HG03469 (cell line): ENCODE results near the gene SPOCD1.

Experiments
- ATAC-seq: cut with Tn5 transposase; IDR thresholded peaks from one replicate; pipeline ENCODE4 v1.9.1; 2021; ENCODE audit warnings: mild to moderate bottlenecking, moderate library complexity, moderate number of reproducible peaks; ENCODE audit not compliant: unreplicated experiment

SPOCD1 gene

DNA sequence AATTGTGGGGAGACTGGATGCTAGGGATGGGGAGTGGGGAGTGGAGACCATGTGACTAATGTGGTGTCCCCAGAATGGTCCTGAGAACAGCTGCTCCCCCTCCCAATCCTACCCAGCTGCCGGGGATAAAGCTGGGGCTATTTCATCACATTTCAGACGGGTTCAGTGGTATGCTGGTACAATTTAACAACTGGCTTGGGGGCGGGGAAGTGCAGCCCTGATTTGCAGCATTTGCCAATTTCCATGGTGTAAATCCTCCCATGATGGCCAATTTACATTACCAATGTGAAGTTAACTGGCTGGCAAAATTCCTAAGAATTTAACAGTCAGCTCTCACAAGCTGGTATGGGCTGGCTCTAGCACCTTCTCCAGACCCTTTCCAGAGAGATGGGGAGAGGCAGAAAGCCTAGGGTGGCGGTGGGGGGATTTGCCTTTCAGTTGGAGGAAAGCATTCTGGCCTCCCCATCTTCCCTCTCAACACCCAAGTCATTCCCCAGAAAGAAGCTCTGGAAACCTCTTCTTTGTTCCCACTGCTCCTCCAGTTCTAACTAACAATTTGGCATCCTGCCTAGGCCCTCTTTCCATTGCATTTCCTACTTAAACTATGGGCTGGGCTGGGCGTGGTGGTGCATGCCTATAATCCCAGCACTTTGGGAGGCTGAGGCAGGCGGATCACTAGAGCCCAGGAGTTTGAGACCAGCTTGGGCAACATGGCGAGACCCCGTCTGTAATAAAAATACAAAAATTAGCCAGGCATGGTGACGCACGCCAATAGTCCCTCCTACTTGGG, 40.4 kb downstream of the SPOCD1 start:
- no peak for ATAC-seq

DNA sequence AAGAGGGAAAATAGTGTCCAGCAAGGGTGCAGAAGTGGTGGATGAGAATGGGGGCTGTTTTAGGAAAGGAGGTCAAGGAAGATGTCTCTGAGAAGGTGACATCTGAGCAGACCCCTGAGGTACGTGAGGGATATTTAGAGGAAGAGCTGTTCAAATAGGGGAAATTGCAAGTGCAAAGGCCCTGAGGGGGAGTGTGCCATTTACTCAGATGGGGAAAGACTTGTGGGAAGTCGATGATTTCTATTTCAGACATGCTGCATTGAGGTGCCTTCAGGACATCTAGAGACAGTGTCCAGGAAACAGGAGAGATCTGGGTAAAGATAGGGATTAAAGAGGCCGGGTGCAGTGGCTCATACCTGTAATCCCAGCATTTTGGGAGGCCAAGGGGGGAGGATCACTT, 41.3 kb downstream of the SPOCD1 start:
- ATAC-seq: no peak

DNA sequence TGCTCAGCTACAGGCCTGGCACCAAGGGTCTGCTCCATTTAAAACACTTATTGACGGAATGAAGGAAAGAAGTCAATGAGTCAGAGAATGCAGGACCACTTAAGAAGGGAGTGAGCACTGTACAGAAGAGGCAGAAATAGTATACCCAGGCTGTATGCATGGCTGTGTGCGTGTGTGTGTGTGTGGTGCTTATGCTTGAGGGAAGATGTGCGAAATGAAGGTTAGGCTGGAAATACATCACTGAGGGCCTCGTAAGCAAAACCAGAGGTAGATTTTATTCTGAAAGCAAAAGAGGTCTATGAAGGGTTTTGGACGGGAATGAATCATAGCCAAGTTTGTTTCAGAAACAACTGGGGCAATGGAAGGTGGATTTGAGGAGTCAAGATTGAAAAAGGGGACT, 42.0 kb downstream of the SPOCD1 start:
- ATAC-seq: no peak

DNA sequence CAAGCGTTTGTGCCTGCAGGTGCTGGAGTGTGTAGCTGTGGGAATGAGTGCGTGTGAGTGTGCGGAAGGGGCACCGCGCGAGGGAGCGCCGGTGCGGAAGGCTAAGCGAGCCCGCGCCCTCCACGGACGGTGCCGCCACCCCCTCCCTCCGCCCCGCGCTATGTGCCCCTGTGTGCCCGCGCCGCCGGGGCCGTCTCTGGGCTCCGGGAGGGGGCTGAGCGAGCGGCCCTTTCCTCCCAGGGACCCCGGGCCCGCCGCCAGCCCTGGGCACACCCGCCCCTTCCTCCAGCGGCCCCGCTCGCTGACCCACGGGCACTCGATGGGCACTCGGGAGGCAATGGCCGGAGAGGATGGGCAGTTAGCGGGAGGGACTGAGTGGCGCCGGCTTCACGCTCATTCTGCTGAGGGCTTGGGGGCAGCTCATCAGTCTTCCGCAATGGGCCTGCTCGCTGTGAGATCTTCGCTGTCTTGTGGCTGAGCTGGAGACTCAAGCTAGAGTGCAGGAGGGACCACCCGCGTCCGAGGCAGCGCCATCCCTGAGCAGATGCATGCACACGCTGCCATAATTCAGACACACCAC, 43.1 kb downstream of the SPOCD1 start:
- no peak for ATAC-seq

DNA sequence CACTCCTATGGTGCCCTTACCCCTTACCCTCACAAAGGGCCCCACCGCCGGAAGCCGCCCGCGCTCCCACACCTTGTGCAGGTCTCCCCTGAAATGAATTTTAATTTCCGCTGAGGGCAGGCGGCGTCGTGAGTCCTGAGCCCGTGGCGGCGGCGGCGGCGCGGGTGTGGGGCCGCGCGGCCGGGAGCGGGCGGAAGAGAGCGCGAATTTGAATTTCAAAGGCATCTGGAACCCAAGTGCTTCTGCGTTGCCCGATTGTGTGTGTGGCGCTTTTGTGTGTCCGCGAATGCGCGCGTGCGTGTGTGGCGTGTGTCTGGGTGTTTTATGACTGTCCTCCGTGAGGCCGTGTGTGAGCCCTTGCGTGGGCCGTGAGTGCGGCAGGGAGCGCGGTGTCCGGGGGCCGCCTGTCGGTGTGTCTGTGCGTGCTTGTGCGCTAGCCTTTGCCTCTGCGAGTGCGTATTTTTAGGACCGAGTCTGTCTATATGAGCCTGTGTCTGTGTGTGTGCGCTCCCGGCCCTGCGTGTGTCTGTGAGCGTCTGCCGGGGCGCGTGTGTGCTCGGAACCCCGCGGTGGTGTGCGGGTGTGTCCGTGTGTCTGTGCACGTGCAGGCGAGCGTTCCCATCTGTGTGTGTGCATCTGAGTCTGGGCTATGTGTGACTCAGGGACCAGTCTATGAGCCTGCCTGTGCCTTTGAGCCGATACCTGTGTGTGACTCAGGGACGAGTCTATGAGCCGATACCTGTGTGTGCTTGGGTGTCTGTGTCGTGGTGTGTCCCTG, 43.7 kb downstream of the SPOCD1 start:
- no peak for ATAC-seq

DNA sequence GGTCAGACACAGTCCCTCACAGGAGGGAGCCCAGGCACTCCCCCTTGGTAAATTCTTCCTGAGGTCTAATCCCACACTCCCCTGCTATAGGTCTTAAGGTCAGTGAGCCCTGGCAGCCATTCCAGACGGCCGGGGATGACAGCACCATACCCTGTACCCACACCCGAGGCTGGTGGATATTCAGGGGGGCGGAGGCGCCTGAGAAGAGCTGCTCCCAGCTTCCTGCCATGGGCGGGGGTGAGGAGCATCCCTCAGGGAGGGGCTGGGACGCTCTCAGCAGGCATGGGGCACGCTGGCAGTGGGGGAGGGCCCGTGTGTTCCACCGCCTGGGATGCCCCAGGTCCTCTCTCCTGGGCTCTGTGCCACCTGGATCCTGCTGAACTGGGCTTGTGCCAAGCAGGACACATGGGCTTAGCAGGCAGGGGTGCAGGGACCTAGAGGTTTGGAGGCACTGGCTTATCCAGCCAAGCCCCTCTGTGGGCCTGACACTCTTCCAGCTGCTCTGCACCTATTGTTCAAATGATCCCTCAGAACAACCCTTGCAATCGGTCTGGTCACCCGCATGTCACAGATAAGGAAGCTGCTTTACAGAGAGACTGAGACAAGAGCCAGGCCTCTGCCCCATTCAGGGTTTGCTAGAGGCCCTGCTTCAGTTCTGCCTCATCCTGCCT, 46.0 kb downstream of the SPOCD1 start:
- ATAC-seq: no peak

DNA sequence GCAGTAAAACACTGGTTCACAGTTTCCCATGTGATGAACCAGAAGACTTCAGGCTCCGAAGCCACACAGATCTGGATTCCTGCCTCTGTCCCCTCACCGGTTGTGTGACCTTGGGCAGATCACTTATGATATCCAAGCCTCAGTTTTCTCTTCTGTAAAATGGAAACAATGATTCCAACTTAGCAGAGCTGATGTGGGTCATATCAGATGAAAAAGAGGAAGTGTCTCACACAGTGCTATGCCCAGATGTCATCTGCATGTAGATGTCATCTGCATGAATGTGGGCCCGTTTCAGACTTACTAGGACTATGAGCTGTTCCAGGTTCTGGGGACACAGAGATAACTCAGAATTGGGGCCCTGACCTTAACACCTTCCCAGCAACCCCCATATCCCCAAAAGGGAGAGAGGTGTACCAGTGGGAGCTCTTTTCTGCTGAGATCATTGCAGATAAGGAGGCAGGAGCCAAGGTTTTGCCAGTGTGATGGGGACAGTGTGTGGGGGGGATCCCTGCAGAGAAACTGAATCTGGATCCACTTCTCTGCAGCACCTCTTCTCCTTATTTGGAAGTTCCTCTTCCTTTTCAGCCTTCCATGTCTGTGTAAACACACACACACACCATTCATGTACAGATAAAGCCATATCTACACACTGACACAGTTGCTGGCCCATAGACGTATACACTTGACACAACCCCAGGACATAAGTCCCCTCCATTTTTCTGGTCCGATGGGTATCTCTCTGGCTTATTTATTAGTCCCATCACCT, 46.7 kb downstream of the SPOCD1 start:
- no peak for ATAC-seq

DNA sequence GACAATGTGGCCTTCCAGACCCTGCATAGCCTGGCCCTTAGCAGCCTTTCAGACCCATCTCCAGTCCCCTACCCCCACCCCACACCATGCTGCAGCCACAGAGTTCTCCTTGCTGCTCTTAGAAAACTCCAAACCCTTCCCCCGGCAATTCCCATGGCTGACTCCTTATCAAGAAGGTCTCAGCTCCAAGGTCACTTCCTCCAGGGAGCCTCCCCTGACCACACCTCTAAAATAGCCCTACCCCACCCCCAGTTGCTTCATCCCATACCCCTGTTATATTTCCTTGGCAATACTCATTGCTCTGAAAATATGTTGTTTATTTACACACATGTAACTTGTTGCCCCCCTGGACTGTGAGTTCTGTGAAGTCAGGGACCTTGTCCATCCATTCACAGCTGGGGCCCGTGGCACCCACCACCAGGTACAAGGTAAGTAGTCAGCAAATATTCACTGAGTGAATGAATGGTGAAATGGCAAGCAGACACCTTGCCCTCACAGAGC, 47.4 kb downstream of the SPOCD1 start:
- no peak for ATAC-seq

DNA sequence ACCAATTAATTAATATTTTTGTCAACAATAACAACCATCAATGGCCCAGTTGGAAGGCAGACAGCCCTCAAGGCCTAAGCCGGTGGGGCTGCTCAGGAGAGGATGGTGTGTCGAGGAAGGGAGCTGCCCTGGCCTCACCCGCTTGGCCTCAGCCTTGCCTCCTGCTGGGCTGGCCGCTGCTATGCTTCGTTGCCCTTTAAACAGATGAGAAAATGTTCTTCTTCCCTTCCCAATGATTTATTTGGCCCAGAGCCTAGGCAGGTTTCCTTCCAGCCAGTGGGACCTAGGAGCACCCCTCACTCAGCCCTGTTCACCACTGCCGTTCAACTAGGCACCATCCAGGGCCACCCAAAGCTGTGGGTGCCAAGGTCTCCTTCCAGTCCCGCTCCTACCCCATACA, 48.6 kb downstream of the SPOCD1 start:
- no peak for ATAC-seq

DNA sequence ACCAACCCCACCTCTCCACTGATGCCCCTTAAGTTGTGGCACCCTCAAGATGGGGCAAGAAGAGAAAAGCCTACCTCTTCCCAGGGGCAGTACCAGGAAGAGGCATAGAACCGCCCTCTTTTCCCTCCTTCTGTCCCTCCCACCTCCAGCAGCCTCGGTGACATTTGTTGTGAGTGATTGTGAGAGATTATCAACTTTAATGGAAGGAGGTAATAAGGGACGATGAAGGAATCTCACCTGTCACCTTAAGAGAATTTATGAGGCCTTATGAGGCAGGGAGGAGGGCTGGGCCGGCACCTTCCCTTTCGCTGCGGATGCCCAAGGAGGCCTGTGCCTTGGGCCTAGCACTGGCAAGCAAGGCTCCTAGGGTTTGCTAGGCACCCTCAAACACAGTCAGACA, 50.3 kb downstream of the SPOCD1 start:
- ATAC-seq: no peak

DNA sequence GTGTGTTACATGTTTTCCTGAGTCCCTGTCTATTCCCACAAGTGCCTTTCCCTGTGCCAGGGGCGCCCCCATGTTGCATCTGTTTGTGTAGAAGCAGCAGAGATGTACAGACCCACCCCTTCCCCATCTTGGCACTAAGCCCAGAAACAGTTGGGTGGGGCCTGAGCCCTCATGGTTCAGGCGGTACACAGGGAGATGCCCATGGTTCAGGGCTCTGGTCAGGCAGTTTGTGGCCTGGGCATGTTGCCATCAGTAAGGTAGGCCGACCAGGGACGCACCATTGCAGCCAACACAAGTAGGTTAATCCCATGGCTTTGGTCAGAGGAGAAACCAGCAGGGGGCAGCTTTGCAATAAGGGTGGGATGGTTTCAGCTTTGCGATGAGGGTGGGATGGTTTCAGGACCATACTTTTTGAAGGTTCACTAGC, 50.8 kb downstream of the SPOCD1 start:
- ATAC-seq: no peak

DNA sequence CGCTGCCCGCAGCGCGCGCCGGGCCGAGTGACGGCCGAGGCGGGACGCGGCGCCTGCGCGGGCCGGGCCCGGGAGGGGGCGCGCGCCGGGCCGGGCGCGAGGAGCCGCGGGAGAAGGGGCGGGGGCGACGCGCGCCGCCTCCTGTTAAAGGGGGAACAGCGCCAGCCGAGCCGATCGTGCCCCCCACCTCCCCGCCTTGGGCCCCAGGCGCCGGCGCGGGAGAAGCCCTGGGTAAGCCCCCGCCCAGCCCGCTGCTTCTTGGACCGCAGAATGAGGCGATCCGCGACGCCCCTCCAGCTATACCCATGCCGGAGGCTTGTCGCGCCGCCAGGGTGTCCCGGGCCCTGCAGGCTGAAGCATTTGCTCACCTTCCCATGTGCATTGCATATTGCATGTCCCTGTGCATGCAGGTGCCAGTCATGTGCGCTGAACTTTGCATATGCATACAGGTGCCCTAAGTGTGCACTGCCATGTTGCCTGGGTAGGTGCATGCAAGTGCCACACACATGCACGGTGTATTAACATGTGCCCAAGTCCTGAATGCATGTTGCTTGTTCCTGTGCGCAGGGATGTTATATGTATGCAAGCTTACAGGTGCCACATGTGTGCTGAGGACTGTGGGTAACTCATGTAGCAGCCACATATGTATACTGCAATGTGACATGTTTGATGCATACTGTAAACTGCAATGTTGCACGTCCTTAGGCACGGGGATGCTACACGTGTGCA, 51.3 kb downstream of the SPOCD1 start, which contains the start of gene ADGRB2:
Gene ADGRB2, minus strand, starts transcription at position 29 of the 729 bp plus-strand sequence. CDS start 7,119 bp downstream, outside the sequence.
- ATAC-seq: no peak

DNA sequence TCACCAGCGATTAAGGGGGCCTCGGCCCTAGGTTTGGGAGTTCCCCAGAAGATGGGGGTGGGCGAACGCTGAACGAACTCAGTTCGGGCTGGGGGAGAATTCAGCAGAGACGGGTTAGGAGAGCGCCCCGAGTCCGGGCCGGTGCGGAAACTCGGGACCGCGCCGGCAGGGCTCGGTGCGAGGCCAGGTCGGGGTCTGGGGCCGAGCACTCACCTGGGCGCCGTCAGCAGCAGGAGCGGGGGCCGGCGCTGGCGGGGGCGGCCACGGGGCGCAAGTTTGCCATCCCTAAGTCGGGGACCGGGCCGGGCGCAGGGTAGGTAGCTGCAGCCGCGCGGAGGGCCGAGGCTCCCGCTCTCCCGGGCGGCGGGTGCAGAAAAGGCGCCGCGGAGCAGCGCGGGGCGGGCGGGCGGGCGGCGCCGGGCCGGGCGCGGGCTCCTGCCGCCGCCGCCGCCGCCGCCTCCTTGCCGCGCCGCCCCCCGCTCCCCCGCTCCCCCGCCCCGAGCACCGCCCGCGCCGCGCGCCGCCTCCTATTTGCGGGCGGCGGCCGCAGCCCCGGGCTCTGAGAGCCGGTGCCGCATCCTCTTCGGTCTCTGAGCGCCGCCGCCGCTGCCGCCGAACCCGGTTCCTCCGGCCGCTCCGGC, 52.0 kb downstream of the SPOCD1 start:
- ATAC-seq: no peak

DNA sequence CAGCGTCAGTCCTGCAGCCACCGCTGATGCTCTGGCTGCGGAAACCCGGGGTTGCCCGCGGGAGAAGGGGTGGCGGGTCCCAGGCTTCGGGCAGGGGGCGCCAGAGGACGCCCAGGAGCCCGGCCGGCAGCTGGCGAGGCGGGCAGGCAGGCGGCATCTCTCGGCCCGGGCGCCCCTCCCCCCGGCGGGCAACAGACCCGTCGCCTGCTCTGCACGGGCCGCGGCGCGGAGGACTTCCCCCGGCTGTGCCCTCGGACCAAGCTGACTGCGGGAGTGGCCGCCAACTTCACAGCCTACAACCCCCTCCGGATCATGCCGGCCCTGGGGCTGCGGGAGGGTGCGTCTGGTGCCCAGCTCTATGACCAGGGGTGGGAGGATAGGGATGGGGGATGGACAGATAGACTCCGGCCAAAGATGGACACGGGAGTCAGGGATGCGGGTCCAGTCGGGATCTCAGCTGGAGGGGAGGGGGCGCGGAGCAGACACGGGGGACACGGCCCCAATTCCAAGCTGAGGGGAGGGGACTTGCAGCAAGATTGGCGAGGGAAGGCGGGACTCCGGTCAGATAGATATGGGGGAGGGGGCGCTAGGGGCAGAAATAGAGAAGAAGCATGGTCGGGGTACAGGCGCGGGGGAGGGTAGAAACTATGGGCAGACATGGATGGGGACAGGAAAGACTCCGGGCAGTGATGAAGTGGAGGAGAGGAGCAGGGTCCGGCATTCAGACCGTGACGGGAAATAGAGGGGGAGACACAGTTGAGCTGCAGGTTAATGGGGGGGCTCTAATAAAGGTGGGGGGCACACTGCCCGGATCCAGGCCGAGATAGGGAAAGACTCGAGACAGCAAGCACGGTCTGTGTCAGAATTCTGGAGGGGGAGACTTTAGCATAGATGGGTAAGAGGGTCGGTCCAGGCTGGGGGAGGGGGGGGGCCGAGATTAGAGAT, 52.8 kb downstream of the SPOCD1 start:
- ATAC-seq: no peak

DNA sequence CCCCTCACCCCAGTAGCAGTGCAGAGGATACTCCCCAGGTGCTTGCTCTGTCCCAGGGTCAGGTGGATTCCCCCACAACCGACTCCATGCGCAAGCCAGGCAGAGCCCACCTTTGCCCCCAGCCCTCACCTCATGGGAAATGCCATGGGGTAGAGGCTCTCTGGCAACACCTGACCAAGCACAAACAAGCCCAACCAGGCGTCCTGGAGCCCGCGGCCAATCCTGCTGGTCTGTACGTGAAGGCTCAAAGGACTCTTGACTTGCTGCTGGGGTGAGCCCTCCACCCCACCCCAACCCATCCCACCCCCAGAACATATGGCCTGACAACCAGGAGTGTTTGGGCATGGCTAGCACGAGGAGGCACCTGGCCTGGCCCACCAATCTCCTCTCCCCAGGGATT, 53.5 kb downstream of the SPOCD1 start:
- ATAC-seq: no peak

DNA sequence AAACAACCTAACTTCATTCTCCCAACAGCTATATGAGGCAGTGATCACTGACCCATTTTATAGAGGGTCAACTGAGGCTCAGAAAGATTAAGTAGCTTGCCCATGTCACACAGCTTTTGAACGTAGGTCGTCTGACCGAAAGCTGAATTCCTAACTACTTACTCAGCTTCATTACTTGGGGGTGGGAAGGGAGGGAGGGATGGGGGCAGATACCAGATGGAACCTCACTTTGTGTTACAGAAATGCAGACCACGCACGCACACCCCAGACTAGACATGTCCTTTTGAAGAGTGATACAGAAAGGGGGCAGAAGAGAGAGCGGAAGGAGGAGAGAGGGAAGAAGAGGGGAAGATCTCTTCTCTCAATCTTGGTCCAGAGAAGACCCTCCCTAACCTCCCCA, 53.9 kb downstream of the SPOCD1 start:
- ATAC-seq: no peak

DNA sequence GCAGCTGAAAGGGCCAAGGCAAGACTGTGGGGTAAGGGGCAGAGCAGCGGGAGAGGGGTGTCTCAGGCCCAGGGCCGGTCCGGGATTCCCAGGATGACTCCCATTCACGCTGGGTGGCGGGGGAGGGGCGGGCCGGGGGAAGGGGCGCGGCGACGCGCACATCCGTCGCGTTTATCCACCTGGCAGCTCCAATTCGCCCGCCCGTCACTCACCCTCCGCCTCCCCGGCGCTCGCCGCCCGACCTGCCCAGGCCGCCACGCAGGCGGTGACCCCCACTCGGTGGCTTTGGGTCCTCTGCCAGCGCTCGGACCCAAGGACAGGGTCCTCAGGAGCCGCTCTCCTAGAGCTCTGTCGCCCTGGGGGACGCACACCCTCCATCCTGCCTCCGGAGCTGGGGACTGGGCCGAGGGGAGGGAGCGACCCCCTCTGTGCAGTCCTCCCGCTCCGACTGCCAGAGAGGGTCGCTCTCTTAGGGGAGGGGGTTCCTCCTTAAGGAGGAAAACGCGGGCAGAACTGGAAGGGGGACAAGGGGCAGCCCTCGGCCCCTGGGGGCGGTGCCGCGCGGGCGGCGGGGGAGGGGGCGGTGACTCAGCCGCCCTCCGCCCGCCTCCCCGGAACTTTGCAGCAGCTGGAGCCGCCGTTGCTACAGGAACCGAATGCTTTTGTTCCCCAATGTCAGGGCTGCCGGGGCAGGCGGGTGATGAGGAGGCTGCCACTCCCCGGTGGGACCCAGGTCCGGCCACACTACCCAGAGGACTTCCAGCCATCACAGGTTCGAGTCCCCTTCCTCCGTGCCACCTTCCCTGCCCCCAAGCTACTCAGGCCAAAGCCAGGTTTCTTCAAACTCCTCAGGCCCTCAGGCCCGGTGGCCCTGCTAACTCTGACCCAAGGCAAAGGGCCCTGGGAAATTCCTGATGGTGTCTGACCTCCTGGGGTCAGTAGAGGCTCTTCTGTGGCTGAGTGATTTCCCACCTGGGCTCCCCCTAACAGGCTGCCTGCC, 55.1 kb downstream of the SPOCD1 start:
- no peak for ATAC-seq
